BLaER1 (cell line): Measurements from ENCODE around the gene MLLT11.

Experiments used
- H3K27ac ChIP-seq: shearing (Covaris generic); formaldehyde crosslinking; 2 replicates; pipeline ENCODE4 v1.8.1; 2022
- H3K27me3 ChIP-seq: shearing (Covaris generic); formaldehyde crosslinking; 2 replicates; pipeline ENCODE4 v1.8.1; 2022
- H3K36me3 ChIP-seq: shearing (Covaris generic); formaldehyde crosslinking; 2 replicates; pipeline ENCODE4 v1.8.1; 2022
- H3K4me1 ChIP-seq: shearing (Covaris generic); formaldehyde crosslinking; 2 replicates; pipeline ENCODE4 v1.8.1; 2022
- H3K4me2 ChIP-seq: shearing (Covaris generic); formaldehyde crosslinking; 2 replicates; pipeline ENCODE4 v1.8.1; 2022
- H3K4me3 ChIP-seq: shearing (Covaris generic); formaldehyde crosslinking; 2 replicates; pipeline ENCODE4 v1.8.1; 2022
- H3K9ac ChIP-seq: shearing (Covaris generic); formaldehyde crosslinking; 2 replicates; pipeline ENCODE4 v1.8.1; 2022
- H3K9me3 ChIP-seq: shearing (Covaris generic); formaldehyde crosslinking; 2 replicates; pipeline ENCODE4 v1.8.1; 2022
- H4K20me1 ChIP-seq: shearing (Covaris generic); formaldehyde crosslinking; 2 replicates; pipeline ENCODE4 v1.8.1; 2022
- Cebpa-rat ChIP-seq: shearing (Covaris generic); IDR thresholded peaks from 2 replicates; pipeline ENCODE4 v1.8.1; 2022

The MLLT11 gene

DNA sequence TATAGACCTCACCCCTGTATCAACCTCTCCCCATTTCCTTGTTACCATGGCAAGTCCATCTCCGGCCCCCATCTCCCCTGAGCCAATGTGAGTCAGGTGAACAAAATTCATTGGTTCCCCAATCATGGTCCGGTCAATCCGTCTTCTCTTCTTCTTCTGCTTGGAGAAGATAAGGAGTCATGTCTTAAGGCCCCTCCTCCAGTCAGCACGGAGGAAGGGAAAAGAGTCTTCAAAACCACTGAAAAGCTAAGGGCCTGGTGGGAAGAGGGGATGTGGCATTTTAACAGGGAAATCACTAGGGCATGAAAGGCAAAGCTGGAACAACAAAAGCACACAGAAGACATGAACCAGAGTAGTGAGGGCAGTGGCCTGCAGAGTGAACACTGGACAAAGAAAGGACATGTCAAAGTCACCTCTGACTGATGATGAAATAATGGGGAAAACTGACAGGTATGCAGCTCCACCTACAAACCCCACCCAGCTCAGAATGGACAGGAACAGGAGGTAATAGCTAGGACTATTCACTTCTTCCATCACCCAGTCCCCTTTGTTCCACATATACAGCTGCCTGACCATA lies 5.1 kb upstream of the MLLT11 start:
- Histone ChIP-seq H3K4me1 (peaks cover 39% of the 10 kb centered on the region), H3K4me3 (no peak overlapping the region), H3K9ac (no peak overlapping the region), H3K4me2 (peak overlapping the region; percentile 95), H3K36me3 (peaks cover 79% of the 10 kb centered on the region), H3K27ac (no peak overlapping the region), H3K27me3 (peaks cover 2% of the 10 kb centered on the region), H4K20me1 (peaks cover 81% of the 10 kb centered on the region), H3K9me3 (no peaks in the 10 kb centered on the region)
- no peak for TF ChIP-seq Cebpa-rat

DNA sequence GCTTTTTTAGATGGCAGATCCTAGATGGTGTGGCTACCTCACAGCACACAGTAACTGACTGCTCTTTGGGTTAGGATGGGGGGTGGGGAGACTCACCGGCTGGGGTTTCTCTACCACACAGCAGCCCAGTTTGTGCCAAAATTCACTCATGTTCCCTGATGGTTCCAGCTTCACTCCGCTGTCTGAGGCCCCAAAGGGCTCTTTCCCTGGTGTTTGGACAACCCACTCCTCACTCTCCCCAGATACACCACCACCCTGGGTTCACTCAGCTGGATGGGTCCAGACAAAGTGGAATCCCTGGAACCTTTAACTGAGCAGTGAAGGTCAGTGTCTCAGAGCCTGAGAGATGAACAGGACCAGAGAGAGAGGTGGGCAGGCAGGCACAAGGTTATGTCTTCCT lies 4.6 kb upstream of the MLLT11 start:
- Histone ChIP-seq H4K20me1 (peaks cover 76% of the 10 kb centered on the region), H3K4me1 (peaks cover 39% of the 10 kb centered on the region), H3K27ac (no peak overlapping the region), H3K27me3 (no peaks in the 10 kb centered on the region; the same call in 1 of the 2 replicates), H3K4me2 (peak overlapping the region; percentile 95), H3K36me3 (peaks cover 74% of the 10 kb centered on the region), H3K4me3 (no peak overlapping the region), H3K9me3 (no peaks in the 10 kb centered on the region), H3K9ac (peak overlapping the region; percentile 66; the same call in 1 of the 2 replicates)
- TF ChIP-seq Cebpa-rat: no peak

DNA sequence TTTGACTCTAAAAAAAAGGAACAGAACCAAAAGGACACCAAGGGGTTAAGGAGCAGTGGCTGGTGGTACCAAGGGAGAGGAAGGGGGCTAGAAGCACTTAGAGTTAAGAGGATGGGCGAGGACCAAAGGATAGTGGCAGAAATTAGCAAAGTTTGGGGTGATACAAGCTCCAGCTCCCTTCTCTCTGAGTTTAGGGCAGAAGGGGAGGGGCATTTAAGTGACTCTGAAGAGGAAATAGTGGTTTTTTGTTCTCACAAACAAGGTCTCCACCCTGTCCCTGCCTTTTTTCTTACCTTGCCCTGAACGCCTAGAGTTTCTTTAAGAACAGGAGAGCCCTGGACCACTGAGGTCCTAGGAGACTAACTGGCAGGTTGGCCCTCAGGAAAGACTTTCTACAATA lies 4.0 kb upstream of the MLLT11 start:
- peak overlapping the region; percentile 95 for H3K4me2 ChIP-seq
- peaks cover 73% of the 10 kb centered on the region for H4K20me1 ChIP-seq
- no peak for TF ChIP-seq Cebpa-rat
- H3K27me3 ChIP-seq: no peaks in the 10 kb centered on the region
- peaks cover 68% of the 10 kb centered on the region for H3K36me3 ChIP-seq
- peaks cover 41% of the 10 kb centered on the region for H3K4me1 ChIP-seq
- H3K27ac ChIP-seq: no peak overlapping the region
- no peaks in the 10 kb centered on the region for H3K9me3 ChIP-seq
- peak overlapping the region; percentile 66 for H3K9ac ChIP-seq
- peak overlapping the region; percentile 31; the same call in 1 of the 2 replicates for H3K4me3 ChIP-seq

DNA sequence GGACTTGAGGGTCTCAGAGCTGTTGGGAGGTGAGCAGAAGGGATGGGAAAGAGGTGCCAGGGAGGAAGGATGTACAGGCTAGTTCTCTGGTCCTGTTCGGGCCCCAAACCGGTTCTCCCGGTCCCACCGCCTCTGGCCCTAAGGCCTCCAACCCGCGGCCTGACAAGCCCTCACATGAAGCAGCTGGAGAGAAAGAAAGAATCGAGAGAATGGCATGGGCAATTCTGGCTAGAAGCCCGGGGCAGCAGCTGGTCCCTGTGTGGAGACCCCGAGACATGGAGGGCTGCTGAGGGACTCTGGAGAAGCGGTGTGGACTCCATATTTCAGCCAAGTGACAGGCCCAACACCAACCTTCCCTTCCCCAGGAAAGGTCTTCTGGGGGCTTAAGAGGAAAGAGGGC lies 1.5 kb upstream of the MLLT11 start:
- peaks cover 66% of the 10 kb centered on the region for H3K4me1 ChIP-seq
- peak overlapping the region; percentile 93 for H3K9ac ChIP-seq
- peak overlapping the region; percentile 94 for H3K4me3 ChIP-seq
- H3K27me3 ChIP-seq: no peaks in the 10 kb centered on the region
- peaks cover 54% of the 10 kb centered on the region for H4K20me1 ChIP-seq
- peak overlapping the region; percentile 95 for H3K4me2 ChIP-seq
- no peak for TF ChIP-seq Cebpa-rat
- H3K27ac ChIP-seq: peak overlapping the region; percentile 90
- peaks cover 56% of the 10 kb centered on the region for H3K36me3 ChIP-seq
- no peaks in the 10 kb centered on the region; the same call in 1 of the 2 replicates for H3K9me3 ChIP-seq

DNA sequence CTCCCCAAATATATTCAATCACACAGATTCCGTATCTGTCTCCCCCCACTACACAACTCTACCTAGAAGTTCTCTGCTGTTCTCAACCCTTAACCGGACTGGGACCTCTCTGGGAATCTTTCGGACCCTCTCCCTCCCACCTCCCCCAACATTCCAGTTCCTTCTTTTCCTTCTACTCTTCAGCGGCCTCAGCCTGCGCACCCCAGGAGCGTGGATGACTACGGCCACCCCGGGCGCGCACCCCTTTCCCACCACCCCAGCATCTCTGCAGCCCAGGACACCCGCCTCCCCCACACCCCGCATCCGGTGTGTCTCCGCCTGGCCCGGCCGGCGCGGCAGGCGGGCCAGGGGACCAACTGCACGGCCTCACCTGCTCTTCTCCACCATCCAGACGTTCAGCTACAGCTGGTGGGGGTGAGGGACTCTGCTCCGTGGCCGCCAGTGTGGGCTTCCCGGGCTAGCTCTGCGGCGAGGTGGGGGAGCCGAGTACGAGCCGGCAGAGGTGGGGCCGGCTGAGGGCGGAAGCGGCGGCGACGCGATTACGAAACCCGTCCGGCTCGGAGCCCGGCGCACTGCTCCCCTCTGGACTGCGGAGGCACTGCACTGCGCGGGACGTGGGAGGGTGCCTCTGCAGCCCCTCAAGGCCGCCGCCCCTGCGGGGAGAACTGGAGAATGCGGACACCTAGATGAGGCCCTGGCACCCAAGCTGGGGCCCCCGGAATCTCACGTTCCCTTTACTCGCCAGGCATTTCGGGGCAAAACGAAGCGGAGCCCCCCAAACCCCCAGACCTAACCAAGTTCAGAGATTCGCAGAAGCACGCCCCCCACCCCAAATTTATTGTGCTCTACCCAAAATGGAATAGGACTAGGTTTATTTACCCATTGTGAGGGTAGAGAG lies 839 bp upstream of the MLLT11 start, which contains the start of gene CDC42SE1:
CDC42SE1 (minus strand) TSS at position 514 of the 898 bp plus-strand sequence. CDS start 3,892 bp downstream, outside the sequence.
- TF ChIP-seq Cebpa-rat: peak; percentile 98
- peaks cover 56% of the 10 kb centered on the region for H3K36me3 ChIP-seq
- H4K20me1 ChIP-seq: peaks cover 51% of the 10 kb centered on the region
- H3K4me2 ChIP-seq: peak within 1 kb of the TSS; percentile 95
- H3K9ac ChIP-seq: peak within 1 kb of the TSS; percentile 93
- H3K4me3 ChIP-seq: peak within 1 kb of the TSS; percentile 94
- H3K27ac ChIP-seq: peak within 1 kb of the TSS; percentile 90
- peaks cover 73% of the 10 kb centered on the region for H3K4me1 ChIP-seq
- H3K9me3 ChIP-seq: no peaks in the 10 kb centered on the region; the same call in 1 of the 2 replicates
- H3K27me3 ChIP-seq: no peaks in the 10 kb centered on the region

DNA sequence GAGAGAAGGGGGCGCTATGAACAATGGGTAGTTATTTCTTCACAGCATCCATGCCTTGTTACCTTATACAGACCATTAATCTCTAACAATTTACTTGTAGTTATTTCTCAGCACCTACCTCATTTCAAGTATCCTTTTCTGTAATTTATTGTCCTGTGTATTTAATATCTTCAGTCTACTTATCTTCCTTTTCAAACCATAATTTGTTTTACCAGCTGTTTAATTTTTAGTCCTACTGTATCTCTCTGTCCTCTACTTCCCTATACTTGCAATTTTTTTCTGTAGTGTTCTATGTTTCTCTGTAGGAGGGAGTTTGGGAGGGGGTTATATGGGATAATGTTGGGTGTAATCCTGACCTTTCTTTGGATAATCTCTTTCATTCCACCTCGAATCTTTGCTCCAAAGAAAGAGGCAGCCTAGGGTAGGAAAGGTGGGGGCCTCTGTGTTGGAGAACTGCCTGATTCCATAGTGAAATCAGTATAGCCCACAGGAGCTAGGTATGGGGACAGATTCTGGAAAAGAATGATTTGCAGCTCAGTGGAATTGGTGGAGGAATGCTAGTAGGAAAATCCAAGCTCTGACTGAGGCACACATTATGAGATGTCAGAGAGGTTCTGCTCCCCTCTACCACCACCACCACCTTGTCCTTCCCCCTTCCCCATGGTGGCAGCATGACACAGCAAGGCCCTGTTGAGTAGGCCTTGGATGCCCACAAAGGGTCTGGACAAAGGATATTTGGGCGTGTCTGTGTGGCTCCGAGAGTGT lies 642 bp downstream of the MLLT11 start:
- H4K20me1 ChIP-seq: peaks cover 39% of the 10 kb centered on the region
- peak overlapping the region; percentile 93 for H3K9ac ChIP-seq
- H3K36me3 ChIP-seq: peaks cover 53% of the 10 kb centered on the region
- H3K27ac ChIP-seq: peak overlapping the region; percentile 90
- H3K4me2 ChIP-seq: peak overlapping the region; percentile 95
- H3K9me3 ChIP-seq: no peaks in the 10 kb centered on the region; the same call in 1 of the 2 replicates
- H3K4me1 ChIP-seq: peaks cover 73% of the 10 kb centered on the region
- no peaks in the 10 kb centered on the region for H3K27me3 ChIP-seq
- peak overlapping the region; percentile 94 for H3K4me3 ChIP-seq
- no peak for TF ChIP-seq Cebpa-rat

DNA sequence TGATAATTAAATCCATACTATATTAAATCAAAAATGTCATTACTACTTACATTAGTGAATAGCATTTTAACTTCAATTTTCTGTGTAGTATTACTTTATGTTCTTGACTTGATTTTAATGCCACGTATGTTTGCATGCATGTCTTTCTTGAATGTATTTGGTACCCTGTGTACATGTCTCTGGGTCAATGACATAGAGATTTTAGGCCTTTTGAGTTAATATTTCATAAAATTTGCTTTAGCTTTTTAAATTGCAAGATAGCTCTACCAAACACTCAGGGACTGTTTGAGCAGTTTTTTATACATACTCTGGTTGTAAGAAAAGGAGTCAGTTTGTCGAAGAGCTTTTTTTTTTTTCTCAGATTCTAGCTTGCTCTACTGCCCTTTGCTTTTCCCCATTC lies 1.5 kb downstream of the MLLT11 start:
- no peaks in the 10 kb centered on the region; the same call in 1 of the 2 replicates for H3K9me3 ChIP-seq
- peak overlapping the region; percentile 94 for H3K4me3 ChIP-seq
- peaks cover 72% of the 10 kb centered on the region for H3K4me1 ChIP-seq
- H3K36me3 ChIP-seq: peaks cover 53% of the 10 kb centered on the region
- TF ChIP-seq Cebpa-rat: no peak
- peaks cover 30% of the 10 kb centered on the region for H4K20me1 ChIP-seq
- H3K9ac ChIP-seq: peak overlapping the region; percentile 93
- H3K27ac ChIP-seq: peak overlapping the region; percentile 90; the same call in 1 of the 2 replicates
- peak overlapping the region; percentile 95 for H3K4me2 ChIP-seq
- H3K27me3 ChIP-seq: no peaks in the 10 kb centered on the region

DNA sequence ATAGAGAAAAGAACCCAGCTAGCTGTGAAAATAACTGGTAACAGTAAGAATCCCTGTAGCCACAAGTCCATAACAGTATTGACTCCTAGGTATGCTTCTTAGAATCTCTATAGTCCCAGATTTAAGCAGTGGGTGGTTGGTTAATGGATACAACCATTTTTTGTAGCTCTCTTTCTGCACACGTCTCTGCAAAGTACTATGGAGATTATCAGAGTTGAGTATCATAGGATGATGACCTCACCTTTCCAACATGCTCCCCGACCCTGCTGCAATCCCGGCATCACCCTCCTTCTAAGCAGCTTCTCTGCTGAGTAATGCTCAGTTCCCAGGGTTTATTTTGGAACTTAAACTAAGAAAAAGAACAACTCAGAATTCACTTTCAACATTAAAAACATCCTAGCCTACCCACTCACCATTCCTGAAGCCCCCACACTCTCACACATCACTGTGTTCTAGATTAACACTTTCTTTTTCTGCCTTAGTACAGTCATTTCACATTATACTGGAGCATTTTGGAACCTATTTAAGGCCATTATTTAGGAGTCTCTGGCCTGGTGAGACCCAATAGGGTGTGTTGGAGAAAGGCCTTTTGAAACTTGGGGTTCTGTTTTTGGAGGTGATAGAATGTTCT lies 2.7 kb downstream of the MLLT11 start:
- Histone ChIP-seq H3K4me1 (peaks cover 70% of the 10 kb centered on the region), H3K4me2 (peak overlapping the region; percentile 95), H3K9me3 (no peaks in the 10 kb centered on the region; the same call in 1 of the 2 replicates), H3K27me3 (no peaks in the 10 kb centered on the region), H3K36me3 (peaks cover 52% of the 10 kb centered on the region), H3K4me3 (peak overlapping the region; percentile 94; the same call in 1 of the 2 replicates), H3K9ac (no peak overlapping the region), H4K20me1 (peaks cover 19% of the 10 kb centered on the region), H3K27ac (no peak overlapping the region)
- TF ChIP-seq Cebpa-rat: no peak
